Upper lobe of left lung (tissue), 6 donors: ENCODE measurements around the gene GPR171. TPM values are rescaled to one million over a fixed set of nuclear protein-coding genes. Genes with fewer than 3 reads are reported as not detected.

ENCODE experiments used
- ATAC-seq, 2 donors: fragments of 200-7000 bp; cut with Tn5 transposase; one replicate each; pipeline ENCODE4 v1.9.1; 2022; ENCODE audit warnings: mild to moderate bottlenecking in 2 of 2, moderate library complexity in 2 of 2; ENCODE audit not compliant: low FRiP score in 2 of 2
- DNase-seq, 2 donors: peaks; one replicate each; pipeline ENCODE4 v3.0.0-alpha.2; 2019 to 2020
- H3K27ac ChIP-seq, 4 donors: fragments of 200-600 bp; sonication (generic); one replicate each; pipeline ENCODE4 v1.5.1; 2016 to 2019
- H3K27me3 ChIP-seq, 4 donors: fragments of 200-600 bp; sonication (generic); one replicate each; pipeline ENCODE4 v1.5.1; 2017 to 2019
- H3K36me3 ChIP-seq, 4 donors: fragments of 200-600 bp; sonication (generic); one replicate each; pipeline ENCODE4 v1.5.1; 2016 to 2019
- H3K4me1 ChIP-seq, 4 donors: fragments of 200-600 bp; sonication (generic); one replicate each; pipeline ENCODE4 v1.5.1; 2018 to 2019
- H3K4me3 ChIP-seq, 4 donors: fragments of 200-600 bp; sonication (generic); one replicate each; pipeline ENCODE4 v1.5.1; 2017 to 2019; ENCODE audit warnings: mild to moderate bottlenecking in 2 of 4, moderate library complexity in 1 of 4
- H3K9me3 ChIP-seq, 4 donors: fragments of 200-600 bp; sonication (generic); one replicate each; pipeline ENCODE4 v1.5.1; 2018 to 2019
- CTCF ChIP-seq, 6 experiments: fragments of 450-650 bp in 4 of 6; fragments of 200-600 bp in 2 of 6; sonication (generic) in 2 of 6; IDR thresholded peaks; one replicate each; pipeline ENCODE4 v1.5.1; 2016 to 2019; ENCODE audit warnings: antibody characterized with exemption in 6 of 6
- EP300 ChIP-seq, 4 donors: sonication (generic); formaldehyde crosslinking; IDR thresholded peaks; one replicate each; pipeline ENCODE4 v1.5.1; 2017; ENCODE audit warnings: antibody characterized with exemption in 4 of 4, control low read depth in 2 of 4
- POLR2A ChIP-seq, 4 donors: fragments of 450-650 bp; IDR thresholded peaks; one replicate each; pipeline ENCODE4 v1.5.1; 2016 to 2017; ENCODE audit warnings: antibody characterized with exemption in 4 of 4, mild to moderate bottlenecking in 2 of 4
- POLR2AphosphoS5 ChIP-seq, 2 donors: sonication (generic); formaldehyde crosslinking; IDR thresholded peaks; one replicate each; pipeline ENCODE4 v1.5.1; 2017; ENCODE audit warnings: antibody characterized with exemption in 2 of 2
- WGBS, 2 donors: methylation state at CpG; one replicate each; pipeline ENCODE4 v1.1.5; 2017 to 2018; 5-methylcytosine and 5-hydroxymethylcytosine counted together
- total RNA-seq, 6 donors: library from RNA; depleted of rRNA in 4 of 6; stranded (reverse); fragments of >200 nt in 4 of 6; gene quantifications; one replicate each; pipeline versions ENCODE4 v1.1.0 to v1.2.1, GENCODE V29; 2016 to 2021
- donor health status: DM: no; HTN: no; CAD: no; lungs with moderate emphysema.
- donor health status: DM: no; HTN: yes; CAD: no; lungs with severe emphysema.

Gene GPR171
- total RNA-seq, 6 donors from 2014 or later = 1.0 to 6.6 (median 2.8) TPM

GRCh38 chr3:151206201-151206600, 3.2 kb upstream of the GPR171 start:
- peaks cover 0 to 15% (median 5%) of the 10 kb centered on the region in 4 donors for H3K4me1 ChIP-seq
- H3K27ac ChIP-seq = no peak overlapping the region
- H3K4me3 ChIP-seq = no peak overlapping the region
- H3K27me3 ChIP-seq = no peaks in the 10 kb centered on the region
- H3K9me3 ChIP-seq = no peaks in the 10 kb centered on the region
- TF ChIP-seq POLR2AphosphoS5 (IDR thresholded peaks at IDR 0.05) = no peak
- no peak for TF ChIP-seq POLR2A (IDR thresholded peaks at IDR 0.05)
- no peak for TF ChIP-seq CTCF (IDR thresholded peaks at IDR 0.05)
- no peak for TF ChIP-seq EP300 (IDR thresholded peaks at IDR 0.05)
- 83 to 85% methylated on average over 3 of the region's 3 CpGs for WGBS, 2 donors
- ATAC-seq (no peak), DNase-seq (no peak)
- no peaks in the 10 kb centered on the region for H3K36me3 ChIP-seq

GRCh38 chr3:151205482-151205881, 2.5 kb upstream of the GPR171 start:
- Histone ChIP-seq H3K27ac (peak overlapping the region in 1 of 4 donors; percentile 8), H3K36me3 (no peaks in the 10 kb centered on the region), H3K9me3 (no peaks in the 10 kb centered on the region), H3K4me1 (peaks cover 0 to 8% (median 5%) of the 10 kb centered on the region in 4 donors), H3K27me3 (no peaks in the 10 kb centered on the region), H3K4me3 (no peak overlapping the region)
- WGBS, 2 donors = 92 to 93% methylated on average over 6 of the region's 6 CpGs
- DNase-seq (no peak), ATAC-seq (no peak)
- TF ChIP-seq POLR2A (IDR thresholded peaks at IDR 0.05) (no peak), EP300 (IDR thresholded peaks at IDR 0.05) (no peak), POLR2AphosphoS5 (IDR thresholded peaks at IDR 0.05) (no peak), CTCF (IDR thresholded peaks at IDR 0.05) (no peak)

- ATAC-seq (no peak), DNase-seq (no peak)
- H3K4me1 ChIP-seq = peaks cover 0 to 7% (median 4%) of the 10 kb centered on the region in 4 donors
- no peaks in the 10 kb centered on the region for H3K36me3 ChIP-seq
- 49 to 64% methylated on average over 3 of the region's 3 CpGs for WGBS, 2 donors
- H3K27me3 ChIP-seq = no peaks in the 10 kb centered on the region
- no peak for TF ChIP-seq CTCF (IDR thresholded peaks at IDR 0.05)
- peak in 1 of 4 donors; percentile 11 for TF ChIP-seq POLR2A (IDR thresholded peaks at IDR 0.05)
- peak in 1 of 4 donors; percentile 52 for TF ChIP-seq EP300 (IDR thresholded peaks at IDR 0.05)
- TF ChIP-seq POLR2AphosphoS5 (IDR thresholded peaks at IDR 0.05) = no peak
- no peaks in the 10 kb centered on the region for H3K9me3 ChIP-seq
- no peak overlapping the region for H3K4me3 ChIP-seq
- H3K27ac ChIP-seq = peak overlapping the region in 3 of 4 donors; percentile 13 to 48 (median 16)
Measured at GRCh38 chr3:151204530-151205402, 1.8 kb upstream of the GPR171 start.

- no peak for TF ChIP-seq CTCF (IDR thresholded peaks at IDR 0.05)
- no peak for TF ChIP-seq EP300 (IDR thresholded peaks at IDR 0.05)
- Histone ChIP-seq H3K9me3 (no peaks in the 10 kb centered on the region), H3K36me3 (no peaks in the 10 kb centered on the region), H3K27ac (peak overlapping the region in 2 of 4 donors; percentile 8 to 37), H3K4me3 (peak overlapping the region in 1 of 4 donors; percentile 19), H3K27me3 (no peaks in the 10 kb centered on the region), H3K4me1 (peaks cover 0 to 7% (median 4%) of the 10 kb centered on the region in 4 donors)
- DNase-seq (no peak), ATAC-seq (no peak)
- 87 to 93% methylated on average over 7 of the region's 7 CpGs for WGBS, 2 donors
Measured at GRCh38 chr3:151201051-151201730, 1.8 kb downstream of the GPR171 start.
